ENCODE measurements around the gene INPPL1.

The INPPL1 gene

DNA sequence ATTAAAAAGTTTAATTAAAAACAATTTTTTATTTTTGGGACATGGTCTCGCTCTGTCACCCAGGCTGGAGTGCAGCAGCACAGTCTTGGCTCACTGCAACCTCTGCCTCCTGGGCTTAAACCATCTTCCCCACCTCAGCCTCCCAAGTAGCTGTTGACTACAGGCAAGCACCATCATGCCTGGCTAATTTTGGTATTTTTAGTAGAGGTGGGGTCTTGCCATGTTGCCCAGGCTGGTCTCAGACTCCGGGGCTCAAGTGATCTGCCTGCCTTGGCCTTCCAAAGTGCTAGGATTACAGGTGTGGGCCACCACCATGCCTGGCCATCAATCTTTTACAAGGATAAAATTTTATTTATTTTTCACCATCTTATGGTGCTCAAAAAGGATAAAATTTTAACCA, 62.7 kb downstream of the INPPL1 start:
- no peak for DNase-seq (ENCODE audit: low spot score)

All from hematopoietic multipotent progenitor cell treated with erythropoietin and hydrocortisone succinate and interleukin-3 and kit ligand, for 15 days (in vitro differentiated cells).